Endothelial cell of umbilical vein (primary cell): Measurements from ENCODE around the gene RALA. TPM values are rescaled to one million over a fixed set of nuclear protein-coding genes. Genes with fewer than 3 reads are reported as not detected.

Experiments used
- BruUV-seq: library from RNA; stranded (reverse); fragments of 400-500 nt; replicated peaks from 2 replicates; lab custom pipeline; 2021; lab: Mats Ljungman, UMichigan
- CTCF ChIA-PET: fragments of 300-600, 350-600 bp; sonication (Branson Sonifier 250); formaldehyde crosslinking; loops from one replicate; lab custom pipeline; 2021; ENCODE audit warnings: antibody characterized with exemption, inconsistent platforms; lab: Charles Lee
- POLR2A ChIA-PET: fragments of 300-600, 350-600 bp; sonication (Branson Sonifier 250); formaldehyde crosslinking; loops from one replicate; lab custom pipeline; 2021; ENCODE audit warnings: antibody characterized with exemption, inconsistent platforms; lab: Charles Lee
- DNase-seq: peaks from one replicate; pipeline ENCODE4 v3.0.0-alpha.2; 2011; ENCODE audit warnings: low read depth, low spot score
- FAIRE-seq: peaks from 2 replicates; lab custom pipeline; 2011; peaks lifted over from hg19 to GRCh38; lab: Jason Lieb, UNC
- H2AFZ ChIP-seq: 2 replicates; pipeline ENCODE4 v1.6.0; 2012; ENCODE audit warnings: low read depth, low read length, control low read depth, inconsistent platforms
- H3K27ac ChIP-seq: 2 replicates; pipeline ENCODE4 v1.5.1; 2011; ENCODE audit warnings: low read depth, mild to moderate bottlenecking, control low read depth, low read length, moderate library complexity; ENCODE audit not compliant: insufficient read depth
- H3K27me3 ChIP-seq, 2 experiments: 2 replicates each; pipeline versions ENCODE4 v1.6.0 to v1.6.1; 2011; ENCODE audit warnings: low read length in 2 of 2, mixed read lengths in 1 of 2; ENCODE audit not compliant: control insufficient read depth in 2 of 2, insufficient read depth in 2 of 2
- H3K36me3 ChIP-seq, 2 experiments: 2 replicates in 1 of 2; 3 replicates in 1 of 2; pipeline ENCODE4 v1.5.1; 2011; ENCODE audit warnings: low read length in 2 of 2, mild to moderate bottlenecking in 1 of 2, moderate library complexity in 1 of 2; ENCODE audit not compliant: control insufficient read depth in 2 of 2, insufficient read depth in 2 of 2; ENCODE audit errors: extremely low read depth in 1 of 2
- H3K4me1 ChIP-seq: 3 replicates; pipeline ENCODE4 v1.5.1; 2011; ENCODE audit warnings: mild to moderate bottlenecking, low read length; ENCODE audit not compliant: control insufficient read depth, insufficient read depth; ENCODE audit errors: extremely low read depth
- H3K4me2 ChIP-seq: 2 replicates; pipeline ENCODE4 v1.6.1; 2011; ENCODE audit warnings: low read length, control low read depth, mixed read lengths; ENCODE audit not compliant: insufficient read depth
- H3K4me3 ChIP-seq, 3 experiments: fragments of 200-600 bp in 1 of 3; sonication (generic), shearing (Covaris generic) in 1 of 3; replicated peaks in 1 of 3; 2 replicates each; pipeline ENCODE4 v1.5.1; 2011 to 2016; ENCODE audit warnings: control low read depth in 3 of 3, low read length in 3 of 3, mild to moderate bottlenecking in 2 of 3, inconsistent platforms in 1 of 3, low read depth in 1 of 3, moderate library complexity in 1 of 3; ENCODE audit not compliant: insufficient read depth in 1 of 3
- H3K79me2 ChIP-seq: 2 replicates; pipeline ENCODE4 v1.6.0; 2012; ENCODE audit warnings: low read length, inconsistent platforms; ENCODE audit not compliant: control insufficient read depth, insufficient read depth
- H3K9ac ChIP-seq: replicated peaks from 2 replicates; pipeline ENCODE3; 2011; ENCODE audit warnings: low read length, control low read depth; ENCODE audit not compliant: insufficient read depth; ENCODE audit errors: extremely low read depth
- H3K9me1 ChIP-seq: replicated peaks from 3 replicates; pipeline ENCODE4 v1.6.0; 2011; ENCODE audit warnings: mild to moderate bottlenecking, low read length; ENCODE audit not compliant: control insufficient read depth, insufficient read depth; ENCODE audit errors: extremely low read depth
- H3K9me3 ChIP-seq: replicated peaks from 2 replicates; pipeline ENCODE4 v1.5.1; 2012; ENCODE audit warnings: low read length, inconsistent platforms; ENCODE audit not compliant: control insufficient read depth, insufficient read depth
- H4K20me1 ChIP-seq: replicated peaks from 2 replicates; pipeline ENCODE3; 2011; ENCODE audit warnings: mild to moderate bottlenecking, low read length; ENCODE audit not compliant: control insufficient read depth, insufficient read depth; ENCODE audit errors: extremely low read depth
- FOS ChIP-seq: IDR thresholded peaks from 2 replicates; pipeline ENCODE4 v1.6.1; 2011; ENCODE audit warnings: mild to moderate bottlenecking, low read length, moderate library complexity, borderline replicate concordance; ENCODE audit not compliant: insufficient read depth
- GATA2 ChIP-seq: IDR thresholded peaks from 2 replicates; pipeline ENCODE4 v1.7.0; 2011; ENCODE audit warnings: low read depth, mild to moderate bottlenecking, moderate library complexity, mixed read lengths, low read length; ENCODE audit not compliant: insufficient read length, insufficient read depth
- JUN ChIP-seq: IDR thresholded peaks from 2 replicates; pipeline ENCODE4 v1.6.1; 2011; ENCODE audit warnings: borderline replicate concordance, low read depth; ENCODE audit not compliant: insufficient read length, insufficient read depth
- MYC ChIP-seq: IDR thresholded peaks from one replicate; pipeline ENCODE4 v1.6.1; 2011; ENCODE audit warnings: mild to moderate bottlenecking, low read depth, low read length
- POLR2A ChIP-seq: IDR thresholded peaks from 2 replicates; pipeline ENCODE4 v1.6.1; 2012; ENCODE audit warnings: low read depth, mild to moderate bottlenecking, control low read depth, low read length
- POLR2AphosphoS5 ChIP-seq: IDR thresholded peaks from 2 replicates; pipeline ENCODE4 v1.6.1; 2012; ENCODE audit warnings: low read depth, mild to moderate bottlenecking, control low read depth, low read length, moderate library complexity; ENCODE audit not compliant: insufficient read depth
- dilution Hi-C: fragments of 300-500 bp; cut with MboI; formaldehyde crosslinking; loops from one replicate; pipeline ENCODE4 v1.15.0; 2019; ENCODE audit warnings: low sequenced_read_pairs; ENCODE audit not compliant: extremely low pct_ligation_motif_present
- intact Hi-C: fragments of 100-400 bp; cut with micrococcal nuclease; formaldehyde crosslinking; loops from one replicate; pipeline ENCODE4 v1.10.0; 2022
- polyA plus RNA-seq, 4 experiments: library from polyadenylated mRNA; depleted of rRNA in 3 of 4; stranded (reverse) in 3 of 4; unstranded in 1 of 4; fragments of >200 nt; gene quantifications; 2 replicates each; pipeline versions ENCODE4 v1.2.1 to v1.2.3, GENCODE V29; 2011 to 2012; ENCODE audit warnings: missing spikeins in 1 of 4
- total RNA-seq: library from RNA; stranded (reverse); gene quantifications from 2 replicates; pipeline ENCODE4 v1.2.3, GENCODE V29; 2021
- TF ChIP-seq, protein P1 (sequence below): IDR thresholded peaks from 2 replicates; pipeline ENCODE4 v1.6.1; 2011; ENCODE audit not compliant: insufficient read depth, insufficient read length
- TF ChIP-seq, protein P2 (sequence below), 2 donors: IDR thresholded peaks; 1 replicate in 1 of 2; 2 replicates in 1 of 2; pipeline ENCODE4 v1.5.1; 2011; ENCODE audit warnings: low read length in 2 of 2, mild to moderate bottlenecking in 2 of 2, moderate library complexity in 2 of 2, control low read depth in 1 of 2, inconsistent platforms in 1 of 2, low read depth in 1 of 2; ENCODE audit not compliant: insufficient read depth in 1 of 2; ENCODE audit errors: extremely low read depth in 1 of 2

Gene RALA
- total and polyA plus RNA-seq, 2 donors (not counting 3 experiments of a cell fraction or from before 2014, with no cell fraction given) = 91.1 to 191 TPM

DNA sequence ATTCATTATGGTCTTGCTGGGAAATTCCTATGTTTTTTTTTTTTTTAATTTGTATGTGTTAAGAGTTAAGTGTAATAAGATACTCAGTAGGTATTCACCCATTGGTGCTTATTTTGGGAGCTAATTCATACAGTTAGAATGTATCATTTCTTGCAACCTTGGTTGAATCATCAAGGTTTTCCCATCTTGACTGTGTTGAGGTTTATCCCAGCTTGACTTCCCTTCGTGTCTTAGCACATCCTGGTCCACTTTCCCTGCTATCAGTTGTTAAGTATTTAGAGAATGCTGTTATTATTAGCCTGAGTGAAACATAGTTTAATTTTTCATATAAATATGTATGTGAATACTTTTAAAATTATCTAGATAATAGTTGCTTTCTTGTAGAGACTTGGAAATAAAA lies 20.8 kb downstream of the RALA start:
- Histone ChIP-seq H3K9me1 (peaks cover 4% of the 10 kb centered on the region), H3K4me2 (no peak overlapping the region), H3K79me2 (peaks cover 100% of the 10 kb centered on the region), H4K20me1 (peaks cover 38% of the 10 kb centered on the region), H2AFZ (no peak overlapping the region), H3K9me3 (no peaks in the 10 kb centered on the region), H3K4me3 (no peak overlapping the region), H3K27ac (no peak overlapping the region), H3K36me3 (peaks cover 2 to 5% of the 10 kb centered on the region in 2 experiments), H3K4me1 (peaks cover 33% of the 10 kb centered on the region), H3K27me3 (no peaks in the 10 kb centered on the region), H3K9ac (no peak overlapping the region)
- intact Hi-C loops (no loop called here), dilution Hi-C loops (no loop called here)
- TF ChIP-seq POLR2A = no peak
- TF ChIP-seq POLR2AphosphoS5 = no peak
- TF ChIP-seq MYC = no peak
- no peak for TF ChIP-seq JUN
- TF ChIP-seq, protein P1, sequence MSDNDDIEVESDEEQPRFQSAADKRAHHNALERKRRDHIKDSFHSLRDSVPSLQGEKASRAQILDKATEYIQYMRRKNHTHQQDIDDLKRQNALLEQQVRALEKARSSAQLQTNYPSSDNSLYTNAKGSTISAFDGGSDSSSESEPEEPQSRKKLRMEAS = no peak
- TF ChIP-seq FOS = no peak
- no peak for TF ChIP-seq GATA2
- TF ChIP-seq, protein P2, sequence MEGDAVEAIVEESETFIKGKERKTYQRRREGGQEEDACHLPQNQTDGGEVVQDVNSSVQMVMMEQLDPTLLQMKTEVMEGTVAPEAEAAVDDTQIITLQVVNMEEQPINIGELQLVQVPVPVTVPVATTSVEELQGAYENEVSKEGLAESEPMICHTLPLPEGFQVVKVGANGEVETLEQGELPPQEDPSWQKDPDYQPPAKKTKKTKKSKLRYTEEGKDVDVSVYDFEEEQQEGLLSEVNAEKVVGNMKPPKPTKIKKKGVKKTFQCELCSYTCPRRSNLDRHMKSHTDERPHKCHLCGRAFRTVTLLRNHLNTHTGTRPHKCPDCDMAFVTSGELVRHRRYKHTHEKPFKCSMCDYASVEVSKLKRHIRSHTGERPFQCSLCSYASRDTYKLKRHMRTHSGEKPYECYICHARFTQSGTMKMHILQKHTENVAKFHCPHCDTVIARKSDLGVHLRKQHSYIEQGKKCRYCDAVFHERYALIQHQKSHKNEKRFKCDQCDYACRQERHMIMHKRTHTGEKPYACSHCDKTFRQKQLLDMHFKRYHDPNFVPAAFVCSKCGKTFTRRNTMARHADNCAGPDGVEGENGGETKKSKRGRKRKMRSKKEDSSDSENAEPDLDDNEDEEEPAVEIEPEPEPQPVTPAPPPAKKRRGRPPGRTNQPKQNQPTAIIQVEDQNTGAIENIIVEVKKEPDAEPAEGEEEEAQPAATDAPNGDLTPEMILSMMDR (IDR thresholded peaks at IDR 0.05; ENCODE audit: extremely low read depth in 1 of 2, insufficient read depth in 1 of 2, low read depth in 1 of 2, low read length in 2 of 2) = no peak
- BruUV-seq = no TSS peak
- FAIRE-seq (no peak), DNase-seq (no peak)
- CTCF ChIA-PET = interaction anchor here (0.9 kb wide), 1 partner anchor 64 kb away, joined by 3 read pairs; no protein-coding TSS in a partner anchor
- POLR2A ChIA-PET = no interaction called here
